ENCODE results near the gene RNF125.
"Not testable (repeated sequence)": the region's sequence is repeated elsewhere in the genome, so short reads cannot be mapped to it uniquely, and the experiment has no call there.

RNF125 gene

GRCh38 chr18:32018331-32019250 lies at the start of gene RNF125:
TSS of gene RNF125 (plus strand) at chr18:32018825. CDS start at chr18:32018864, 39 bp downstream.
- DNase-seq = peak; percentile 88

- DNase-seq = no peak
Measured at GRCh38 chr18:31970617-31971016, 48.0 kb upstream of the RNF125 start.

GRCh38 chr18:31973929-31974546 lies 44.6 kb upstream of the RNF125 start:
- no peak for DNase-seq

- no peak for DNase-seq
Measured at GRCh38 chr18:31976242-31976641, 42.4 kb upstream of the RNF125 start.

GRCh38 chr18:31977270-31977872 lies 41.3 kb upstream of the RNF125 start:
- no peak for DNase-seq

- no peak for DNase-seq
Measured at GRCh38 chr18:31978616-31979015, 40.0 kb upstream of the RNF125 start.

GRCh38 chr18:31979714-31980113 lies 38.9 kb upstream of the RNF125 start:
- DNase-seq = no peak

GRCh38 chr18:31980863-31981262 lies 37.8 kb upstream of the RNF125 start:
- DNase-seq = no peak

GRCh38 chr18:31983020-31983419 lies 35.6 kb upstream of the RNF125 start:
- no peak for DNase-seq

- DNase-seq = no peak
Measured at GRCh38 chr18:31983976-31984375, 34.6 kb upstream of the RNF125 start.

- no peak for DNase-seq
Measured at GRCh38 chr18:31990823-31991222, 27.8 kb upstream of the RNF125 start.

GRCh38 chr18:31996007-31996406 lies 22.6 kb upstream of the RNF125 start:
- no peak for DNase-seq

- no peak for DNase-seq
Measured at GRCh38 chr18:31998880-31999412, 19.7 kb upstream of the RNF125 start.

GRCh38 chr18:32001141-32001540 lies 17.5 kb upstream of the RNF125 start:
- not testable (repeated sequence) for DNase-seq

- not testable (repeated sequence) for DNase-seq
Measured at GRCh38 chr18:32003822-32004221, 14.8 kb upstream of the RNF125 start.

GRCh38 chr18:32010124-32010721 lies 8.4 kb upstream of the RNF125 start:
- no peak for DNase-seq

- DNase-seq = no peak
Measured at GRCh38 chr18:32011193-32011592, 7.4 kb upstream of the RNF125 start.

GRCh38 chr18:32019251-32019948 lies 775 bp downstream of the RNF125 start:
- peak; percentile 61 for DNase-seq

GRCh38 chr18:32019949-32020625 lies 1.5 kb downstream of the RNF125 start:
- DNase-seq = not testable (repeated sequence)

GRCh38 chr18:32021756-32022564 lies 3.3 kb downstream of the RNF125 start:
- no peak for DNase-seq

- DNase-seq = no peak
Measured at GRCh38 chr18:32025744-32026143, 7.1 kb downstream of the RNF125 start.
